ENCODE data around the gene LRSAM1.

The LRSAM1 gene

GRCh38 chr9:127519301-127520166 is 68.2 kb downstream of the LRSAM1 start:
- Histone ChIP-seq H3K27me3 (ENCODE audit: insufficient read depth, low read length, poor library complexity) (no peaks in the 10 kb centered on the region), H2AFZ (ENCODE audit: low read depth, low read length) (no peak overlapping the region), H3K9ac (ENCODE audit: low read depth, low read length) (no peak overlapping the region), H3K4me3 (ENCODE audit: low read depth in 1 of 2, low read length in 2 of 2) (no peak overlapping the region), H3K4me1 (ENCODE audit: insufficient read depth, low read length) (no peaks in the 10 kb centered on the region), H3K27ac (ENCODE audit: low read length) (no peak overlapping the region), H4K20me1 (ENCODE audit: insufficient read depth, low read length) (no peaks in the 10 kb centered on the region), H3K9me3 (ENCODE audit: insufficient read depth, low read length, severe bottlenecking) (peaks cover 8% of the 10 kb centered on the region), H3K36me3 (ENCODE audit: insufficient read depth, low read length) (no peaks in the 10 kb centered on the region), H3K4me2 (ENCODE audit: insufficient read depth, low read length) (no peak overlapping the region), H3K79me2 (ENCODE audit: insufficient read depth, low read length) (no peaks in the 10 kb centered on the region)
- TF ChIP-seq EZH2 (IDR thresholded peaks at IDR 0.05; ENCODE audit: borderline replicate concordance, low read depth, low read length, severe bottlenecking) (no peak), CTCF (IDR thresholded peaks at IDR 0.05; ENCODE audit: borderline replicate concordance, extremely low read depth, low read length, poor library complexity, severe bottlenecking) (no peak)
- no peak for ATAC-seq (ENCODE audit: insufficient read depth, low read depth)
- DNase-seq = no peak

GRCh38 chr9:127520941-127521918 is 69.9 kb downstream of the LRSAM1 start:
- Histone ChIP-seq H3K9ac (ENCODE audit: low read depth, low read length) (no peak overlapping the region), H3K4me2 (ENCODE audit: insufficient read depth, low read length) (no peak overlapping the region), H3K36me3 (ENCODE audit: insufficient read depth, low read length) (no peaks in the 10 kb centered on the region), H3K27ac (ENCODE audit: low read length) (no peak overlapping the region), H3K79me2 (ENCODE audit: insufficient read depth, low read length) (no peaks in the 10 kb centered on the region), H2AFZ (ENCODE audit: low read depth, low read length) (no peak overlapping the region), H3K27me3 (ENCODE audit: insufficient read depth, low read length, poor library complexity) (no peaks in the 10 kb centered on the region), H3K4me1 (ENCODE audit: insufficient read depth, low read length) (no peaks in the 10 kb centered on the region), H4K20me1 (ENCODE audit: insufficient read depth, low read length) (no peaks in the 10 kb centered on the region), H3K4me3 (ENCODE audit: low read depth in 1 of 2, low read length in 2 of 2) (no peak overlapping the region), H3K9me3 (ENCODE audit: insufficient read depth, low read length, severe bottlenecking) (peaks cover 13% of the 10 kb centered on the region)
- no peak for DNase-seq
- no peak for TF ChIP-seq EZH2 (IDR thresholded peaks at IDR 0.05; ENCODE audit: borderline replicate concordance, low read depth, low read length, severe bottlenecking)
- no peak for TF ChIP-seq CTCF (IDR thresholded peaks at IDR 0.05; ENCODE audit: borderline replicate concordance, extremely low read depth, low read length, poor library complexity, severe bottlenecking)
- no peak for ATAC-seq (ENCODE audit: insufficient read depth, low read depth)

- Histone ChIP-seq H3K36me3 (ENCODE audit: insufficient read depth, low read length) (no peaks in the 10 kb centered on the region), H3K79me2 (ENCODE audit: insufficient read depth, low read length) (no peaks in the 10 kb centered on the region), H3K27ac (ENCODE audit: low read length) (no peak overlapping the region), H3K4me2 (ENCODE audit: insufficient read depth, low read length) (no peak overlapping the region), H3K27me3 (ENCODE audit: insufficient read depth, low read length, poor library complexity) (no peaks in the 10 kb centered on the region), H2AFZ (ENCODE audit: low read depth, low read length) (no peak overlapping the region), H3K4me3 (ENCODE audit: low read depth in 1 of 2, low read length in 2 of 2) (no peak overlapping the region), H3K9ac (ENCODE audit: low read depth, low read length) (no peak overlapping the region), H3K4me1 (ENCODE audit: insufficient read depth, low read length) (no peaks in the 10 kb centered on the region), H4K20me1 (ENCODE audit: insufficient read depth, low read length) (no peaks in the 10 kb centered on the region), H3K9me3 (ENCODE audit: insufficient read depth, low read length, severe bottlenecking) (peaks cover 13% of the 10 kb centered on the region)
- TF ChIP-seq EZH2 (IDR thresholded peaks at IDR 0.05; ENCODE audit: borderline replicate concordance, low read depth, low read length, severe bottlenecking) (no peak), CTCF (IDR thresholded peaks at IDR 0.05; ENCODE audit: borderline replicate concordance, extremely low read depth, low read length, poor library complexity, severe bottlenecking) (no peak)
- DNase-seq (no peak), ATAC-seq (ENCODE audit: insufficient read depth, low read depth) (no peak)
Observed at GRCh38 chr9:127521919-127522304, 70.6 kb downstream of the LRSAM1 start.

Measured in DND-41 (cell line).